ENCODE data around the gene PRMT9. TPM values are rescaled to one million over a fixed set of nuclear protein-coding genes. Genes with fewer than 3 reads are reported as not detected.

Gene PRMT9
- total RNA-seq, 6 experiments from 2014 or later: 3.4 to 4.9 (median 4.6) TPM

GRCh38 chr4:147678796-147679549, 5.0 kb downstream of the PRMT9 start:
- 89% methylated on average over 7 of the region's 12 CpGs for WGBS (ENCODE audit: insufficient coverage, low coverage, low lambda C conversion rate, missing lambda C conversion rate)
- Histone ChIP-seq H3K4me1 (peaks cover 0 to 8% (median 4%) of the 10 kb centered on the region in 4 donors), H3K36me3 (peaks cover 0 to 3% (median 0%) of the 10 kb centered on the region in 4 donors), H3K9me3 (no peaks in the 10 kb centered on the region), H3K27ac (no peak overlapping the region), H3K4me3 (no peak overlapping the region), H3K27me3 (no peaks in the 10 kb centered on the region)
- ATAC-seq (no peak), DNase-seq (no peak)
- intact Hi-C loops (cut with DNase I): no loop called here
- TF ChIP-seq CTCF (IDR thresholded peaks at IDR 0.05): no peak
- TF ChIP-seq POLR2A (IDR thresholded peaks at IDR 0.05): no peak

- no peak for ATAC-seq
- WGBS (ENCODE audit: insufficient coverage, low coverage, low lambda C conversion rate, missing lambda C conversion rate): 83% methylated on average over 5 of the region's 5 CpGs
Measured at GRCh38 chr4:147678106-147678505, 5.9 kb downstream of the PRMT9 start.

GRCh38 chr4:147674496-147674895, 9.5 kb downstream of the PRMT9 start:
- H3K27ac ChIP-seq: no peak overlapping the region
- 86% methylated on average over 1 of the region's 1 CpG for WGBS (ENCODE audit: insufficient coverage, low coverage, low lambda C conversion rate, missing lambda C conversion rate)

More at GRCh38 chr4:147678106-147678505, 5.9 kb downstream of the PRMT9 start:
- DNase-seq: no peak
- Histone ChIP-seq H3K4me3 (no peak overlapping the region), H3K4me1 (peaks cover 0 to 8% (median 3%) of the 10 kb centered on the region in 4 donors), H3K27ac (no peak overlapping the region), H3K36me3 (peaks cover 0 to 3% (median 0%) of the 10 kb centered on the region in 4 donors), H3K9me3 (no peaks in the 10 kb centered on the region), H3K27me3 (no peaks in the 10 kb centered on the region)
- intact Hi-C loops (cut with DNase I): no loop called here
- TF ChIP-seq POLR2A (IDR thresholded peaks at IDR 0.05) (no peak), CTCF (IDR thresholded peaks at IDR 0.05) (no peak)

GRCh38 chr4:147674073-147674472, 9.9 kb downstream of the PRMT9 start:
- H3K27ac ChIP-seq: no peak overlapping the region
- no peaks in the 10 kb centered on the region for H3K4me1 ChIP-seq
- WGBS (ENCODE audit: insufficient coverage, low coverage, low lambda C conversion rate, missing lambda C conversion rate): 88% methylated on average over 4 of the region's 4 CpGs
- peaks cover 0 to 5% (median 0%) of the 10 kb centered on the region in 4 donors for H3K36me3 ChIP-seq
- no peak for ATAC-seq
- DNase-seq: no peak
- intact Hi-C loops (cut with DNase I): no loop called here
- no peaks in the 10 kb centered on the region for H3K9me3 ChIP-seq
- no peak for TF ChIP-seq CTCF (IDR thresholded peaks at IDR 0.05)
- TF ChIP-seq POLR2A (IDR thresholded peaks at IDR 0.05): no peak
- no peaks in the 10 kb centered on the region for H3K27me3 ChIP-seq
- no peak overlapping the region for H3K4me3 ChIP-seq

More at GRCh38 chr4:147674496-147674895, 9.5 kb downstream of the PRMT9 start:
- Histone ChIP-seq H3K27me3 (no peaks in the 10 kb centered on the region), H3K9me3 (no peaks in the 10 kb centered on the region), H3K36me3 (peaks cover 0 to 5% (median 0%) of the 10 kb centered on the region in 4 donors), H3K4me3 (no peak overlapping the region), H3K4me1 (no peaks in the 10 kb centered on the region)
- ATAC-seq (no peak), DNase-seq (no peak)
- intact Hi-C loops (cut with DNase I): no loop called here
- no peak for TF ChIP-seq CTCF (IDR thresholded peaks at IDR 0.05)
- TF ChIP-seq POLR2A (IDR thresholded peaks at IDR 0.05): no peak

Data from right lobe of liver (tissue), 6 donors.